Activated naive CD4-positive, alpha-beta T cell treated with anti-CD3 and anti-CD28 coated beads, Interleukin-2, amount 10 ng/mL, durations not matched to agents 7 days and 5 days (primary cell): ENCODE data around the gene LMO1.

Source experiments
- CTCF ChIA-PET: fragments of 350-600 bp; sonication (Branson Sonifier 250); formaldehyde crosslinking; loops from one replicate; lab custom pipeline; 2021; ENCODE audit warnings: antibody characterized with exemption; lab: Charles Lee
- DNase-seq: peaks from one replicate; pipeline ENCODE4 v3.0.0-alpha.2; 2020
- H3K27ac Mint-ChIP-seq: one replicate; pipeline ENCODE4 v1.8.0; 2021; ENCODE audit warnings: mild to moderate bottlenecking, moderate library complexity, mixed read lengths
- H3K27me3 Mint-ChIP-seq: one replicate; pipeline ENCODE4 v1.8.0; 2021; ENCODE audit warnings: mild to moderate bottlenecking, mixed read lengths
- H3K36me3 Mint-ChIP-seq: one replicate; pipeline ENCODE4 v1.8.0; 2021; ENCODE audit warnings: mixed read lengths
- H3K4me1 Mint-ChIP-seq: one replicate; pipeline ENCODE4 v1.8.0; 2021; ENCODE audit warnings: mixed read lengths
- H3K4me3 Mint-ChIP-seq: one replicate; pipeline ENCODE4 v1.8.0; 2021; ENCODE audit warnings: mild to moderate bottlenecking, moderate library complexity, mixed read lengths
- H3K9me3 Mint-ChIP-seq: one replicate; pipeline ENCODE4 v1.8.0; 2021; ENCODE audit warnings: mixed read lengths

The LMO1 gene

GRCh38 chr11:8213376-8213775, 50.3 kb downstream of the LMO1 start:
- Mint-ChIP-seq H3K27ac (no peak overlapping the region), H3K27me3 (peaks cover 10% of the 10 kb centered on the region), H3K4me3 (no peak overlapping the region), H3K4me1 (no peaks in the 10 kb centered on the region), H3K36me3 (no peaks in the 10 kb centered on the region), H3K9me3 (no peaks in the 10 kb centered on the region)
- no peak for DNase-seq
- CTCF ChIA-PET = no interaction called here

- Mint-ChIP-seq H3K36me3 (no peaks in the 10 kb centered on the region), H3K27me3 (peaks cover 49% of the 10 kb centered on the region), H3K27ac (no peak overlapping the region), H3K4me3 (no peak overlapping the region), H3K4me1 (no peaks in the 10 kb centered on the region), H3K9me3 (no peaks in the 10 kb centered on the region)
- DNase-seq = peak; percentile 43
- CTCF ChIA-PET = no interaction called here
Measured at GRCh38 chr11:8209208-8209807, 54.4 kb downstream of the LMO1 start.

- Mint-ChIP-seq H3K4me1 (no peaks in the 10 kb centered on the region), H3K27me3 (peaks cover 57% of the 10 kb centered on the region), H3K27ac (no peak overlapping the region), H3K36me3 (no peaks in the 10 kb centered on the region), H3K9me3 (no peaks in the 10 kb centered on the region), H3K4me3 (no peak overlapping the region)
- no peak for DNase-seq
- CTCF ChIA-PET = interaction anchor here (1.3 kb wide), 1 partner anchor 13 kb away, joined by 3 read pairs; no protein-coding TSS in a partner anchor
Measured at GRCh38 chr11:8207080-8208000, 56.3 kb downstream of the LMO1 start.

- H3K9me3 Mint-ChIP-seq = no peaks in the 10 kb centered on the region
- H3K27ac Mint-ChIP-seq = no peak overlapping the region
- CTCF ChIA-PET = no interaction called here
- no peaks in the 10 kb centered on the region for H3K4me1 Mint-ChIP-seq
- H3K27me3 Mint-ChIP-seq = peaks cover 60% of the 10 kb centered on the region
- no peak for DNase-seq
- H3K4me3 Mint-ChIP-seq = no peak overlapping the region
- no peaks in the 10 kb centered on the region for H3K36me3 Mint-ChIP-seq
Measured at GRCh38 chr11:8206251-8207079, 57.2 kb downstream of the LMO1 start.

GRCh38 chr11:8205566-8205965, 58.1 kb downstream of the LMO1 start:
- CTCF ChIA-PET = interaction anchor here (2.9 kb wide), 1 partner anchor 12 kb away, joined by 13 read pairs; no protein-coding TSS in a partner anchor
- Mint-ChIP-seq H3K27ac (no peak overlapping the region), H3K4me3 (no peak overlapping the region), H3K27me3 (peaks cover 60% of the 10 kb centered on the region), H3K9me3 (no peaks in the 10 kb centered on the region), H3K4me1 (no peaks in the 10 kb centered on the region), H3K36me3 (no peaks in the 10 kb centered on the region)
- no peak for DNase-seq

- CTCF ChIA-PET = interaction anchor here (2.9 kb wide), 1 partner anchor 11 kb away, joined by 13 read pairs; no protein-coding TSS in a partner anchor
- no peaks in the 10 kb centered on the region for H3K9me3 Mint-ChIP-seq
- peaks cover 63% of the 10 kb centered on the region for H3K27me3 Mint-ChIP-seq
- no peak for DNase-seq
- H3K4me3 Mint-ChIP-seq = no peak overlapping the region
- no peaks in the 10 kb centered on the region for H3K4me1 Mint-ChIP-seq
- H3K36me3 Mint-ChIP-seq = no peaks in the 10 kb centered on the region
- no peak overlapping the region for H3K27ac Mint-ChIP-seq
Measured at GRCh38 chr11:8204596-8204995, 59.1 kb downstream of the LMO1 start.

- CTCF ChIA-PET = interaction anchor here (2.9 kb wide), 1 partner anchor 11 kb away, joined by 13 read pairs; no protein-coding TSS in a partner anchor
- H3K9me3 Mint-ChIP-seq = no peaks in the 10 kb centered on the region
- H3K4me1 Mint-ChIP-seq = no peaks in the 10 kb centered on the region
- no peak for DNase-seq
- no peak overlapping the region for H3K27ac Mint-ChIP-seq
- no peaks in the 10 kb centered on the region for H3K36me3 Mint-ChIP-seq
- no peak overlapping the region for H3K4me3 Mint-ChIP-seq
- H3K27me3 Mint-ChIP-seq = peaks cover 63% of the 10 kb centered on the region
Measured at GRCh38 chr11:8204025-8204424, 59.7 kb downstream of the LMO1 start.

- Mint-ChIP-seq H3K9me3 (no peaks in the 10 kb centered on the region), H3K27me3 (peaks cover 59% of the 10 kb centered on the region), H3K27ac (no peak overlapping the region), H3K4me1 (no peaks in the 10 kb centered on the region), H3K36me3 (no peaks in the 10 kb centered on the region), H3K4me3 (no peak overlapping the region)
- CTCF ChIA-PET = interaction anchor here (2.9 kb wide), 1 partner anchor 10 kb away, joined by 13 read pairs; no protein-coding TSS in a partner anchor
- no peak for DNase-seq
Measured at GRCh38 chr11:8203414-8203715, 60.3 kb downstream of the LMO1 start.

GRCh38 chr11:8202516-8203413, 60.9 kb downstream of the LMO1 start:
- no peak overlapping the region for H3K4me3 Mint-ChIP-seq
- peaks cover 58% of the 10 kb centered on the region for H3K27me3 Mint-ChIP-seq
- no peak for DNase-seq
- H3K27ac Mint-ChIP-seq = no peak overlapping the region
- CTCF ChIA-PET = interaction anchor here (1.2 to 2.9 kb wide), 3 partner anchors 10 to 103 kb away, joined by 3 to 13 read pairs (median 4); no protein-coding TSS in a partner anchor
- H3K4me1 Mint-ChIP-seq = no peaks in the 10 kb centered on the region
- no peaks in the 10 kb centered on the region for H3K9me3 Mint-ChIP-seq
- H3K36me3 Mint-ChIP-seq = no peaks in the 10 kb centered on the region

GRCh38 chr11:8201644-8202365, 61.9 kb downstream of the LMO1 start:
- H3K4me1 Mint-ChIP-seq = no peaks in the 10 kb centered on the region
- peaks cover 54% of the 10 kb centered on the region for H3K27me3 Mint-ChIP-seq
- H3K36me3 Mint-ChIP-seq = no peaks in the 10 kb centered on the region
- no peak overlapping the region for H3K27ac Mint-ChIP-seq
- no peaks in the 10 kb centered on the region for H3K9me3 Mint-ChIP-seq
- CTCF ChIA-PET = interaction anchor here (1.2 to 1.4 kb wide), 2 partner anchors 9 to 102 kb away, joined by 3 to 4 read pairs; no protein-coding TSS in a partner anchor
- DNase-seq = no peak
- H3K4me3 Mint-ChIP-seq = no peak overlapping the region

- H3K4me3 Mint-ChIP-seq = no peak overlapping the region
- H3K27ac Mint-ChIP-seq = no peak overlapping the region
- no peaks in the 10 kb centered on the region for H3K4me1 Mint-ChIP-seq
- peaks cover 41% of the 10 kb centered on the region for H3K27me3 Mint-ChIP-seq
- no peaks in the 10 kb centered on the region for H3K36me3 Mint-ChIP-seq
- H3K9me3 Mint-ChIP-seq = no peaks in the 10 kb centered on the region
- CTCF ChIA-PET = interaction anchor here (1.4 kb wide), 1 partner anchor 20 kb away, joined by 3 read pairs; no protein-coding TSS in a partner anchor
- no peak for DNase-seq
Measured at GRCh38 chr11:8199676-8200075, 64.0 kb downstream of the LMO1 start.

GRCh38 chr11:8196749-8197148, 66.9 kb downstream of the LMO1 start:
- no peak for DNase-seq
- no peaks in the 10 kb centered on the region for H3K36me3 Mint-ChIP-seq
- no peak overlapping the region for H3K27ac Mint-ChIP-seq
- H3K4me1 Mint-ChIP-seq = no peaks in the 10 kb centered on the region
- CTCF ChIA-PET = no interaction called here
- H3K27me3 Mint-ChIP-seq = peaks cover 45% of the 10 kb centered on the region
- no peaks in the 10 kb centered on the region for H3K9me3 Mint-ChIP-seq
- H3K4me3 Mint-ChIP-seq = no peak overlapping the region
